Osteocyte (in vitro differentiated cells): ENCODE data around the gene FKBP8. TPM values are rescaled to one million over a fixed set of nuclear protein-coding genes. Genes with fewer than 3 reads are reported as not detected.

ENCODE experiments used
- DNase-seq: peaks from one replicate; pipeline ENCODE4 v3.0.0; 2021; ENCODE audit warnings: mixed read lengths; ENCODE audit not compliant: unreplicated experiment; ENCODE audit errors: extremely low spot score
- H3K27ac Mint-ChIP-seq: one replicate; pipeline ENCODE4 v1.8.0; 2021; ENCODE audit warnings: mild to moderate bottlenecking, mixed read lengths; ENCODE audit not compliant: unreplicated experiment
- H3K27me3 Mint-ChIP-seq: one replicate; pipeline ENCODE4 v1.8.0; 2021; ENCODE audit warnings: mixed read lengths; ENCODE audit not compliant: unreplicated experiment
- H3K36me3 Mint-ChIP-seq: one replicate; pipeline ENCODE4 v1.8.0; 2021; ENCODE audit warnings: mixed read lengths; ENCODE audit not compliant: unreplicated experiment
- H3K4me1 Mint-ChIP-seq: one replicate; pipeline ENCODE4 v1.8.0; 2021; ENCODE audit warnings: mixed read lengths; ENCODE audit not compliant: unreplicated experiment
- H3K4me3 Mint-ChIP-seq: one replicate; pipeline ENCODE4 v1.8.0; 2021; ENCODE audit warnings: mild to moderate bottlenecking, moderate library complexity, mixed read lengths; ENCODE audit not compliant: unreplicated experiment
- H3K9me3 Mint-ChIP-seq: one replicate; pipeline ENCODE4 v1.8.0; 2021; ENCODE audit warnings: mixed read lengths; ENCODE audit not compliant: unreplicated experiment
- CTCF ChIP-seq: fragments of 200-600 bp; sonication (generic); IDR thresholded peaks from 2 replicates; pipeline ENCODE4 v1.5.0; 2021; ENCODE audit warnings: antibody characterized with exemption, mild to moderate bottlenecking, moderate library complexity
- total RNA-seq: library from RNA; stranded (reverse); gene quantifications from 2 replicates; pipeline ENCODE4 v1.2.1, GENCODE V29; 2021

FKBP8 gene
- total RNA-seq, 1 donor from 2014 or later, result 242 TPM

- H3K27ac Mint-ChIP-seq, result no peak overlapping the region
- H3K4me3 Mint-ChIP-seq, result no peak overlapping the region
- H3K9me3 Mint-ChIP-seq, result no peaks in the 10 kb centered on the region
- TF ChIP-seq CTCF, result no peak
- H3K27me3 Mint-ChIP-seq, result no peaks in the 10 kb centered on the region
- peaks cover 20% of the 10 kb centered on the region for H3K36me3 Mint-ChIP-seq
- H3K4me1 Mint-ChIP-seq, result peaks cover 8% of the 10 kb centered on the region
- no peak for DNase-seq
Measured at GRCh38 chr19:18537431-18537830, 5.9 kb downstream of the FKBP8 start.

DNA sequence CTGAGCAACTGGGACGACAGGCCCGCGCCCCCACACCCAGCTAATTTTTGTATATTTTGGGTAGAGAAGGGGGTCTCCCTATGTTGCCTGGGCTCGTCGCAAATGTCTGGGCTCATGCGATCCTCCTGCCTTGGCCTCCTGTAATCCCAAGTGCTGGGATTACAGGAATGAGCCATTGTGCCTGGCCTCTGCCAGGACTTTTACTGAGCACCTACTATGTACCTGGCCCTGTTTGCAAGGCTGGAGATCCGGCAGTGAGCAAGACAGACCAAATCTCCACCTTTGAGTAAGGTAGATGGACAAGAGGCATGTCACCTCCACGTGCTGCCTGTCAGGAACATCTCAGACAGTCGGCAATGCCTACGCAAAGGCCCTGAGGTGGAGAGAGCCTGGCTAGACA, 6.9 kb downstream of the FKBP8 start:
- H3K4me3 Mint-ChIP-seq, result no peak overlapping the region
- H3K4me1 Mint-ChIP-seq, result no peaks in the 10 kb centered on the region

GRCh38 chr19:18533058-18533457, 10.3 kb downstream of the FKBP8 start:
- DNase-seq, result no peak
- Mint-ChIP-seq H3K27ac (no peak overlapping the region), H3K36me3 (peaks cover 16% of the 10 kb centered on the region), H3K4me3 (no peak overlapping the region), H3K9me3 (no peaks in the 10 kb centered on the region), H3K4me1 (peaks cover 7% of the 10 kb centered on the region), H3K27me3 (no peaks in the 10 kb centered on the region)
- no peak for TF ChIP-seq CTCF

More for the DNA sequence above, 6.9 kb downstream of the FKBP8 start:
- no peak for DNase-seq
- no peak for TF ChIP-seq CTCF
- Mint-ChIP-seq H3K9me3 (no peaks in the 10 kb centered on the region), H3K27me3 (no peaks in the 10 kb centered on the region), H3K27ac (no peak overlapping the region), H3K36me3 (peaks cover 23% of the 10 kb centered on the region)

GRCh38 chr19:18532168-18532890, 11.0 kb downstream of the FKBP8 start:
- Mint-ChIP-seq H3K4me1 (peaks cover 7% of the 10 kb centered on the region), H3K27ac (no peak overlapping the region), H3K36me3 (peaks cover 14% of the 10 kb centered on the region), H3K4me3 (no peak overlapping the region), H3K9me3 (no peaks in the 10 kb centered on the region), H3K27me3 (no peaks in the 10 kb centered on the region)
- no peak for TF ChIP-seq CTCF
- DNase-seq, result no peak

DNA sequence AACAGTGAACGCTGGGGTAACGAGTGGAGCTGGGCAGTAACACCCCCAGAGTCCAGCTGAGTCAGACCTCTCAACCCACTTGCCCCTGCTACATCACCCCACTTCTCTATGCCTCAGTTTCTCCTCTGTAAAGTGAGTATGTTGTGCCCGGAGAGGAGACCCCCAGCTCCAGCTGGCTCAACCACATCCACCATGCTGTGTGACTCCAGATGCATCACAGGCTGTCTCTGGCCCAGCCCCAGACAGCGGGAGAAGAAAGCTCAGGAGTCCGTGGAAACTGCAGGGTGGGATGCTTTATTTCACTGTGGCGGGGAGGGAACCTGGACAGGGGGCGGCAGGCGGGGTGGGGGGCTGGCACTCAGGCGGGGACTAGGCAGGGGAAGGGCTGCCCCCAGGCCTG, 11.9 kb downstream of the FKBP8 start:
- Mint-ChIP-seq H3K4me3 (no peak overlapping the region), H3K27ac (no peak overlapping the region), H3K4me1 (peaks cover 7% of the 10 kb centered on the region), H3K9me3 (no peaks in the 10 kb centered on the region), H3K27me3 (no peaks in the 10 kb centered on the region), H3K36me3 (peaks cover 14% of the 10 kb centered on the region)
- TF ChIP-seq CTCF, result no peak
- DNase-seq, result no peak
